Activated T-helper 1 cell treated with anti-CD3 and anti-CD28 coated beads, Interleukin-12 subunit alpha, Interleukin-12 subunit beta, Interleukin-2, Interleukin-4 antibody, amounts not matched to agents 30 ng/mL and 10 ng/mL and 1 ng/mL, durations not matched to agents 14 hours and 24 hours and 36 hours (primary cell): ENCODE data around the gene FAM174B. TPM values are rescaled to one million over a fixed set of nuclear protein-coding genes. Genes with fewer than 3 reads are reported as not detected.
A peak's percentile ranks its signal among the peaks of the same experiment; 100 is the strongest.

ENCODE experiments used
- DNase-seq: peaks from one replicate; pipeline ENCODE4 v3.0.0; 2021; ENCODE audit warnings: low spot score
- H3K27ac Mint-ChIP-seq: one replicate; pipeline ENCODE4 v1.8.0; 2021; ENCODE audit warnings: mild to moderate bottlenecking, mixed read lengths
- H3K27me3 Mint-ChIP-seq: one replicate; pipeline ENCODE4 v1.8.0; 2022; ENCODE audit warnings: mild to moderate bottlenecking, moderate library complexity, mixed read lengths; ENCODE audit not compliant: insufficient read depth
- H3K36me3 Mint-ChIP-seq: one replicate; pipeline ENCODE4 v1.8.0; 2021; ENCODE audit warnings: low read depth, mixed read lengths
- H3K4me1 Mint-ChIP-seq: one replicate; pipeline ENCODE4 v1.8.0; 2021; ENCODE audit warnings: low read depth, mixed read lengths
- H3K4me3 Mint-ChIP-seq: one replicate; pipeline ENCODE4 v1.8.0; 2021; ENCODE audit warnings: mild to moderate bottlenecking, moderate library complexity, mixed read lengths
- H3K9me3 Mint-ChIP-seq: one replicate; pipeline ENCODE4 v1.8.0; 2021; ENCODE audit warnings: mixed read lengths
- intact Hi-C: fragments of 100-400 bp; cut with micrococcal nuclease; formaldehyde crosslinking; loops from one replicate; pipeline ENCODE4 v1.15.1; 2024
- total RNA-seq: library from RNA; stranded (reverse); gene quantifications from 2 replicates; pipeline ENCODE4 v1.2.3, GENCODE V29; 2022

FAM174B gene
- total RNA-seq, 1 donor from 2014 or later: 2.0 TPM

GRCh38 chr15:92631721-92632120, 23.9 kb downstream of the FAM174B start:
- H3K4me3 Mint-ChIP-seq: no peak overlapping the region
- peaks cover 3% of the 10 kb centered on the region for H3K27me3 Mint-ChIP-seq
- intact Hi-C loops: no loop called here
- H3K36me3 Mint-ChIP-seq: no peaks in the 10 kb centered on the region
- H3K4me1 Mint-ChIP-seq: no peaks in the 10 kb centered on the region
- DNase-seq: no peak
- H3K27ac Mint-ChIP-seq: no peak overlapping the region
- H3K9me3 Mint-ChIP-seq: no peaks in the 10 kb centered on the region

GRCh38 chr15:92629975-92630626, 25.5 kb downstream of the FAM174B start:
- no peak overlapping the region for H3K4me3 Mint-ChIP-seq
- H3K9me3 Mint-ChIP-seq: no peaks in the 10 kb centered on the region
- H3K27ac Mint-ChIP-seq: no peak overlapping the region
- no peak for DNase-seq
- intact Hi-C loops: loop anchor here (5.0 to 10.0 kb wide), 2 partner anchors 287 to 775 kb away; partner anchors contain the start of gene SLCO3A1
- peaks cover 9% of the 10 kb centered on the region for H3K4me1 Mint-ChIP-seq
- no peaks in the 10 kb centered on the region for H3K36me3 Mint-ChIP-seq
- peaks cover 3% of the 10 kb centered on the region for H3K27me3 Mint-ChIP-seq

- H3K27ac Mint-ChIP-seq: no peak overlapping the region
- intact Hi-C loops: loop anchor here (5.0 to 10.0 kb wide), 2 partner anchors 288 to 775 kb away; partner anchors contain the start of gene SLCO3A1
- no peak for DNase-seq
- no peak overlapping the region for H3K4me3 Mint-ChIP-seq
- peaks cover 15% of the 10 kb centered on the region for H3K4me1 Mint-ChIP-seq
- no peaks in the 10 kb centered on the region for H3K36me3 Mint-ChIP-seq
- peaks cover 3% of the 10 kb centered on the region for H3K27me3 Mint-ChIP-seq
- H3K9me3 Mint-ChIP-seq: no peaks in the 10 kb centered on the region
Observed at GRCh38 chr15:92629276-92629974, 26.1 kb downstream of the FAM174B start.

- DNase-seq: no peak
- no peak overlapping the region for H3K4me3 Mint-ChIP-seq
- peaks cover 15% of the 10 kb centered on the region for H3K4me1 Mint-ChIP-seq
- H3K27ac Mint-ChIP-seq: no peak overlapping the region
- H3K9me3 Mint-ChIP-seq: no peaks in the 10 kb centered on the region
- H3K27me3 Mint-ChIP-seq: peaks cover 4% of the 10 kb centered on the region
- no peaks in the 10 kb centered on the region for H3K36me3 Mint-ChIP-seq
- intact Hi-C loops: loop anchor here (5.0 to 10.0 kb wide), 2 partner anchors 290 to 772 kb away; partner anchors contain the start of gene SLCO3A1
Observed at GRCh38 chr15:92627014-92627413, 28.6 kb downstream of the FAM174B start.

GRCh38 chr15:92625251-92625980, 30.2 kb downstream of the FAM174B start:
- H3K27me3 Mint-ChIP-seq: peaks cover 5% of the 10 kb centered on the region
- peaks cover 15% of the 10 kb centered on the region for H3K4me1 Mint-ChIP-seq
- H3K27ac Mint-ChIP-seq: peak overlapping the region; percentile 74
- peak overlapping the region; percentile 27 for H3K4me3 Mint-ChIP-seq
- intact Hi-C loops: loop anchor here (2.0 to 10.0 kb wide), 4 partner anchors 37 to 771 kb away; partner anchors contain the start of gene SLCO3A1
- no peaks in the 10 kb centered on the region for H3K36me3 Mint-ChIP-seq
- H3K9me3 Mint-ChIP-seq: no peaks in the 10 kb centered on the region
- no peak for DNase-seq

GRCh38 chr15:92624401-92624991, 31.1 kb downstream of the FAM174B start:
- no peaks in the 10 kb centered on the region for H3K9me3 Mint-ChIP-seq
- H3K4me3 Mint-ChIP-seq: no peak overlapping the region
- intact Hi-C loops: loop anchor here (2.0 to 10.0 kb wide), 3 partner anchors 38 to 770 kb away; partner anchors contain the start of gene SLCO3A1
- H3K36me3 Mint-ChIP-seq: no peaks in the 10 kb centered on the region
- peaks cover 15% of the 10 kb centered on the region for H3K4me1 Mint-ChIP-seq
- H3K27me3 Mint-ChIP-seq: peaks cover 5% of the 10 kb centered on the region
- no peak overlapping the region for H3K27ac Mint-ChIP-seq
- DNase-seq: no peak

- DNase-seq: no peak
- Mint-ChIP-seq H3K4me1 (peaks cover 15% of the 10 kb centered on the region), H3K9me3 (no peaks in the 10 kb centered on the region), H3K27me3 (peaks cover 5% of the 10 kb centered on the region), H3K27ac (no peak overlapping the region), H3K4me3 (no peak overlapping the region), H3K36me3 (no peaks in the 10 kb centered on the region)
- intact Hi-C loops: loop anchor here (10.0 kb wide), 1 partner anchor 769 kb away; the partner anchor contains the start of gene SLCO3A1
Observed at GRCh38 chr15:92623435-92623834, 32.1 kb downstream of the FAM174B start.

GRCh38 chr15:92621972-92622533, 33.5 kb downstream of the FAM174B start:
- H3K9me3 Mint-ChIP-seq: no peaks in the 10 kb centered on the region
- H3K36me3 Mint-ChIP-seq: no peaks in the 10 kb centered on the region
- peaks cover 5% of the 10 kb centered on the region for H3K27me3 Mint-ChIP-seq
- no peak for DNase-seq
- no peak overlapping the region for H3K4me3 Mint-ChIP-seq
- H3K4me1 Mint-ChIP-seq: peaks cover 15% of the 10 kb centered on the region
- no peak overlapping the region for H3K27ac Mint-ChIP-seq
- intact Hi-C loops: loop anchor here (10.0 kb wide), 1 partner anchor 767 kb away; the partner anchor contains the start of gene SLCO3A1

GRCh38 chr15:92620991-92621390, 34.6 kb downstream of the FAM174B start:
- peaks cover 5% of the 10 kb centered on the region for H3K27me3 Mint-ChIP-seq
- H3K4me3 Mint-ChIP-seq: no peak overlapping the region
- intact Hi-C loops: loop anchor here (10.0 kb wide), 1 partner anchor 766 kb away; the partner anchor contains the start of gene SLCO3A1
- no peaks in the 10 kb centered on the region for H3K9me3 Mint-ChIP-seq
- no peak for DNase-seq
- peaks cover 14% of the 10 kb centered on the region for H3K4me1 Mint-ChIP-seq
- no peaks in the 10 kb centered on the region for H3K36me3 Mint-ChIP-seq
- H3K27ac Mint-ChIP-seq: no peak overlapping the region

GRCh38 chr15:92619145-92620101, 36.2 kb downstream of the FAM174B start:
- no peak for DNase-seq
- intact Hi-C loops: loop anchor here (10.0 kb wide), 1 partner anchor 765 kb away; the partner anchor contains the start of gene SLCO3A1
- Mint-ChIP-seq H3K4me3 (no peak overlapping the region), H3K27me3 (peaks cover 5% of the 10 kb centered on the region), H3K27ac (no peak overlapping the region), H3K36me3 (no peaks in the 10 kb centered on the region), H3K4me1 (no peaks in the 10 kb centered on the region), H3K9me3 (no peaks in the 10 kb centered on the region)
